CD4-positive, alpha-beta T cell treated with Interferon alpha-2 for 1 hour (primary cell): ENCODE data around the gene EDA.
"Not testable (repeated sequence)": the region's sequence is repeated elsewhere in the genome, so short reads cannot be mapped to it uniquely, and the experiment has no call there.

Experiments used
- DNase-seq, 2 donors: peaks; one replicate each; pipeline ENCODE4 v3.0.0-alpha.2; 2020 to 2022

Gene EDA

GRCh38 chrX:69748055-69748454 lies 132.1 kb downstream of the EDA start:
- no peak for DNase-seq

GRCh38 chrX:69759921-69760625 lies 144.2 kb downstream of the EDA start:
- DNase-seq = no peak

- no peak for DNase-seq
These were observed 145.7 kb downstream of the EDA start for GRCh38 chrX:69761633-69762032.

DNA sequence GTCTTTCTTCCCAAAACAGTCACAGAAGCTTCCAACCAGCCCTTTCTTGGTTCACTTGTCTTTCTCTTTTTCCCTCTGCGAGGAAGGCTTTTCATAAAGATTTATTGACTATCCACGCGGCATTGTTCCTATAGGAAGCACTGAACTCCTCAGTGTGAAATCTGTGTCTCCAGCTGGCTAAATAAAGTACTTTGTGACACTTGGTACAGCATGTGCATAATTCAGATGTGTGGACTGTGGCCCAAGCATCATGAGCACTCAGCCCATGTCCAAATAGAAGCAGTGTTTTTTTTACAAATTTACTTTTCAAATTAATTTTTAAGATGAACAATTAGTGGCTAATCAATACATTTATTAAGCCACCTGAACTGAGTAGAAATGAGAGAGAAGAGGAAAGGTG lies 146.4 kb downstream of the EDA start:
- DNase-seq = no peak

DNA sequence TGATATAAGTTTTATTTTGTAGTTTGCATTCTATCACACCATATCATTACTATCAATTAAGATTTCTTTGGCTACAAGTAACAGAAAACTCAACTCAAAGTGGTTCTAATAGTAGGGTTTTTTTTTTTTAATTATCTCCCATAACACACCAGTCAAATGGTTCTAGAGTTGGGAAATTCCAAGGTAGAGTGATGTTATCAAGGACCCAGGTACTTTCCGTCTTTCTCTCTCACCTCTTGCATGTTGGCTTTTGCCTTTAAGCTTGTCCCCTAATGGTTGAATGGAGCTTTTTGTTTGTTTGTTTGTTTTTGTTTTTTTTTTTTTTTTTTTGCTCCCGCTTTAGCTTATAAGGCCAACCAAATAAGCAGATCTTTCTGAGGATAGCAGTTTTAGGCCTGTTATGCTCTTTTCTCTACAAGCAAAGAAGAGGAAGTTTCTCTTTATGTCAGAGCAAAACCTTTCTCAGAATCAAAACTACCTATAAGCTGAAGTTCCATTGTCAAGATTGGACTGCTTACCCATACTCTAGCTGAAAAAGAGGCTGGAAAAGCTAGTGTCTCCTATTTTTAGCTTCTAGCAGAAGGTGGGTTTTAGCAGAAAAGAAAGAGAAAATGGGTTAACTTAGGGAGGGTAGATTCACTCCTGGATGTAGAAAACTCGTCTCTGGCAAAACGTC lies 177.5 kb downstream of the EDA start:
- no peak for DNase-seq

DNA sequence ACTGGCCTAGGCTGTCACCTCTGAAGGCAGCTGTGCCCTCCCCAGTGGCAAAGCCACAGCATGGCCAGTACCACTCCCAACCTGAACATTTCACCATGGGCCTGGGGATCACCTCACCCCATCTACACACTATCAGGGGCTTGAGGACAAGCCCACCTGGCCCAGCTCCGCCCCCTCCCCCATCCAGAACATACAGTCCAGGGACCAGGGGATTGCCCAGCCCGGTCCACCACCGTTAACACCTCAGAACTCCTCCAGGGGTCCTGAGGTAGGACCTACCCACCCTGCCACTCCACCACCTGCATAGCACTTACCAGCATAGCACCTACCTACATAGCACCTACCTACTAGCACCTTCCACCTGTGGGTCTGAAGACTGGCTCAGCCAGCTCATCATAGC lies 179.8 kb downstream of the EDA start:
- DNase-seq = no peak

DNA sequence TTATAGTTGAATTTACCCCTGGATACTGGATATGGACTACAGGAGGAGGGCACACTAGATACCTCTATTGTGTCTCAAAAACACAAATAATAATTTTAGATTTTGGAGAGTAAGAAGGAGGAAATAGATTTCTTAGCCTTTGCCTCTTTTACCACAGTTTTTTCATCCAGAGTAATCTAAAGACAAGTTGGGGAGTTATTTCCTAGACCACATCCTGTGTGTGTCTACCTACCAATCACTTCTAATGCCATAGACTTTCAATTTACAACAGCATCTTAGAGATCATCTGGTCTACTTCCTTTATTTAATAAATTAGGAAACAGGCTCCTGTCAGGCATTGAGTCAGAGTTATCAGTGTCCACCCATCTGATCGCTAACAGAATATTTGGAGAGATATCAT lies 191.5 kb downstream of the EDA start:
- DNase-seq = no peak

GRCh38 chrX:69808375-69808774 lies 192.5 kb downstream of the EDA start:
- DNase-seq = no peak

DNA sequence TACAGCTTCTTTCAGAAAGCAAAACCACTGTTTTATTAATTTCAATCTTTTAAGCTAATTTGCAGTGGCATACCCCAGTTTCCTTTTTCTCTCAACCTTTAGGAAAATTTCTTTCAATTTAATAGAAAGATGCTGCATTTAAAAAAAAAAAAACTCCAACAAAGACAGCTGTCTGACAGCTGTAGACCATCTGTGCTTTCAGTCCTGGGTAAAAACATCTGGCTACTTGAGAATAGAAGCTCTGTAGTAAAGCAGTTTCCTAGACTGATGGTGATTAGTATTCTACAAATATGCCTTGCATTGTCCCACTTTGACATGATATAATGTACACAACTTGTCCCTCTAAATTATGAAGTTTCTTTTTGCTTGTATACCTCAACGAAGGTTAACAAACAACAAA lies 197.8 kb downstream of the EDA start:
- no peak for DNase-seq

DNA sequence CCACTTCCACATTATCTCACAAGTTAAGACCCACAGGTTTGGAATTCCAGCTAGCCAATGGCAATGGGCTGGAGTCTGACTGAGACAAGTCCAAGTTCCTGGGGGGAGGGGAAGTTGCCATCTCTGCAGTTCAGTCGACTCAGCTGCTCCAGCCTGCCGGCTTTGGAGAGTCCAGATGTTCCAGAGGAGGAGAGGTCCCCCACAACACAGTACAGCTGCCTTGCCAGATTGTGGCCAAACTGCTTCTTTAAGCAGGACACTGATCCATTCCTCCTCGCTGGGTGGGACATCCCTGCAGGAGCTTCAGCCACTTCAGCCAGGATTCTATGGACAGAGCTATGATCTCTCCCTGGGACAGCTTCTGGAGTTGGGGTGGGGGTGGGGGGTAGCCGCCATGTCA lies 199.2 kb downstream of the EDA start:
- no peak for DNase-seq

DNA sequence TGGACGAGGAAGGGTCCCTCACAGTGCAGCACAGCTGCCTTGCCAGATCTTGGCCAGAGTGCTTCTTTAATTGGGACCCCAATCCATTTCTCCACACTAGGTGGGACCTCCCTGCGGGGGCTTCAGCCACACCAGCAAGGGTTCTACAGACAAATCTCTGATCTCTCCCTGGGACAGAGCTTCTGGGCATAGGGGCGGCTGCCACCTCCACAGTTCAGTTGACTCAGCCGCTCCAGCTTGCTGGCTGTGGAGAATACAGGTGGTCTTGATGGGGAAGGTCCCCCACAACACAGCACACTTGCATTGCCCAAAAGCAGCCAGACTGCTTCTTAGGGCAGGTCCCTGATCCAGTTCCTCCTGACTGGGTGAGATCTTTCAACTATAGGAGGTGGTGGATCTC lies 199.6 kb downstream of the EDA start:
- no peak for DNase-seq

DNA sequence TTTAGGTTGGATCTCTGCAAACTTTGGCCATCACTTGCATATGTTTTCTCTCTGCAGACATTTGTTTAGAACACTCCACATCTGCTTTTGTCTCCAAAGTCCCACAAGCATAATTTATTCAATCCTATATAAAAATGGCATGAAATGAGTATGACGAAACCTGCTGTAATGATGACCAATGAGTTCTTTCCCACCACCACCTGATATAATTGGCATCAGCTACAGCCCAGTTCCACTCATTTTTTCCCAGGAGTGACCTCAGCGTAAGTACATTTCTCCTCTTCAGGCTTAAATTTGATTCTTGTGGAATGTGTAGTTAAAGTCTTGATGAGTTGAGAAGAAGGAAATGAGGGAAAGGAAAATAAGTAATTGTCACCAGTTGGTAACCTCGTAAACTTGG lies 228.7 kb downstream of the EDA start:
- DNase-seq = no peak

DNA sequence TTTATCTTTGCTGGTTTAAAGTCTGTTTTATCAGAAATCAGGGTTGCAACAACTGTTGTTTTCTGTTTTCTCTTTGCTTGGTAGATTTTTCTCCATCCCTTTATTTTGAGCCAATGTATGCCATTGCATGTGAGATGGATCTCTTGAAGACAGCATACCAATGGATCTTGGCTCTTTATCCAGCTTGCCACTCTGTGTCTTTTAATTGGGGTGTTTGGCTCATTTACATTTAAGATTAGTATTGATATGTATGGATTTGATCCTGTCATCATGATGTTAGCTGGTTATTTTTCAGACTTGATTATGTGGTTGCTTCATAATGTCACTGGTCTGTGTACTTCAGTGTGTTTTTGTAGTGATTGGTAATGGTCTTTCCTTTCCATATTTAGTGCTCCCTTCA lies 244.1 kb downstream of the EDA start:
- DNase-seq = not testable (repeated sequence)

DNA sequence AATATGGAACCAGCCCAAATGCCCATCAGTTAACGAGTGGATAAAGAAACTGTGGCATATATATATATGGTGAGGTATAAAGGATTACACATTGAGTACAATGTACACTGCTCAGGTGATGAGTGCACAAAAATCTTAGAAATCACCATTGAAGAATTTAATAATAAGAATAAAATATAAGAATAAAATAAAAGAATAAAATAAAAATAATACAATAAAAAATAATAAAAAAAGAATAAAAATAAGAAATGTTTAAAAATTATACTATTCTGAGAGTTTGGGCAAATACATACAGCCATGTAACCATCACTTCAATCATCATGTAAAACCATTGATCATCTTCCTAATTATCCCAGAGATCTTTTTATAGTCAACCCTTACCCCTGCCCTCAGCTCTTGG lies 260.3 kb downstream of the EDA start:
- DNase-seq = no peak

DNA sequence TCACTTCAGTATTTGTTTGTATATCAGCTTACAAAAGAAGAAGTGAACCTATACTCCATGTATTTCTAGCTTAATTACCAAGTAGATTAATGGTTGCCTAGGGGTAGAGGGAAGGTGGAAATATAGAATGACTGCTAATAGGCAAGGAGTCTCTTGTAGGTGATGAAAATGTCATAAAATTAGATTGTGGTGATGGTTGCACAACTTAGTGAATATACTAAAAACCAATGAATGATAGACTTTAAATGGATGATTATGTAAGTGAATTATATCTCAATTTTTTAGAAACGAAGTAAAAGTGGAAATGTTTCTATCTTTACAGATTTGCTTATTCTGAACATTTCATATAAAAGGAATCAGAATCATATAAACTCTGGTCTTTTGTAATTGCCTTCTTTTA lies 268.3 kb downstream of the EDA start:
- DNase-seq = no peak

DNA sequence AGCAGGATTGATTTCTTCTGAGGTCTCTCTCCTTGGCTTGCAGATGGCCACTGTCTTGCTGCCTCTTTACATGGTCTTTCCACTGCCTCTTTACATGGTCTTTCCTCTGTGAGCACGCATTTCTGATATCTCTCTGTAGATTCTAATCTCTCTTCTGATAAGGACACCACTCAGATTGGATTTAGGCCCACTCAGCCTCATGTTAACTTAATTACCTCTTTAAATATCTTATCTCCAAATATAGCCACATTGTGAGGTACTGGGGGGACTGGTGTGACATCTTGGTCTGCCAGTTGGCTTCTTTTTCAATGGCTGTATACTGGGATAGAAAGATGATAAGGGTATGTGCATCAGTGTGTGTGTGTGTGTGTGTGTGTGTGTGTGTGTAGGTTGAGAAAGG lies 280.1 kb downstream of the EDA start:
- no peak for DNase-seq

DNA sequence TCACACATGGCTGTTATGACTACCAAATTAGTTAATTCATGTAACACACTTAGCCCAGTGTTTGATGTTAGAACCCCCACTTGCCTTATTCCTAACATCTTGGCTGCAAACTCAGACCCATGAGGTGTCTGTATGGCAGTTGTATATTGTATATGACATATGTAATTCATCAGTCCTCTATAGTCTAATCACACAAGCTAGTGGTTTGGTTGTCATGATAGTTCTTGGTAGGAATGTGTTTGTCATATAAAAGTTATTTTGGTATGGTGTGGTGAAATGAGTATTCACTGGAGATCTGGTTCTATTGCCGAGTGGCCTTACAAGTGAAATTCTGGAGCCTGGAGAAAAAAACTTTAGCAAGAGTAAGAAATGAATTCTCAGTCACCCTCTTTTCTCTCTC lies 284.6 kb downstream of the EDA start:
- no peak for DNase-seq

- DNase-seq = no peak
These were observed 290.5 kb downstream of the EDA start for GRCh38 chrX:69906447-69906846.

DNA sequence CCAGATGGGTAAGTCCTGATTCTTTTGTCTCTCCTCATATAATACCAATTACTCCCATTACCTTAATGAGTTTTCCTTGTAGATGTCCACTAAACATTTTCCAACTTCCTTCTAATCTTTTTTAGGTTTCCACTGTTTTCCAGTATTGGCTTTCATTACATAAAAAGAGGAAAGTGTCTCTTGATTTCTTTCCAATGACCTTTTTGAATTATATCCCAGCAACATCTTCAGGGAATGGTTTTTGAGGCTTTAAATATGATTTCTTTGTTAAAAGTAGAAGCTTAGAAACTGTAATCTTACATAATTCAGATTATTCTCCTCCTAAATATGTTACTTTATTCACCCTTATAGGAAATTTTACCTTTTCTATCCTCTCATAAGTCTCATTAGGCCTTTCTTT lies 298.9 kb downstream of the EDA start:
- no peak for DNase-seq

- no peak for DNase-seq
These were observed 303.8 kb downstream of the EDA start for GRCh38 chrX:69919749-69920148.

DNA sequence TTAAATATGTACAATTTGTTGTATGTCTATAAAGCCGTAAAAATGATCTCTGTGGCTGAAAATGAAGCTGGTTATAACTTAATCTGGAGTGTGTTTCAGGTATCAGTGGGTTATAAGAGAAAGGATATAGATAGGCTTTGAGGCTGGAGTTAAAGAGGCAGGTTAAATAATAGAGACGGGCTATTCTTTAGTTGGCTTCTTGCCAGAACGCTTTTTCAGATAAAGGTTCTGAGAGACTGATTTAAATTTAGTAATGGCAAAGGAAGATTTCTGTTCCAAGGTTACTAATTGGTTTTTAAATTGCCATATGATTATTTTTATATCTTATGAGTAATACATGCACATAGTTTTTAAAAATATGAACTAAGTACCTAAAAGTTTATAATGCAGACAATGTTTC lies 316.4 kb downstream of the EDA start:
- no peak for DNase-seq

GRCh38 chrX:69948276-69948797 lies 332.4 kb downstream of the EDA start:
- no peak for DNase-seq

DNA sequence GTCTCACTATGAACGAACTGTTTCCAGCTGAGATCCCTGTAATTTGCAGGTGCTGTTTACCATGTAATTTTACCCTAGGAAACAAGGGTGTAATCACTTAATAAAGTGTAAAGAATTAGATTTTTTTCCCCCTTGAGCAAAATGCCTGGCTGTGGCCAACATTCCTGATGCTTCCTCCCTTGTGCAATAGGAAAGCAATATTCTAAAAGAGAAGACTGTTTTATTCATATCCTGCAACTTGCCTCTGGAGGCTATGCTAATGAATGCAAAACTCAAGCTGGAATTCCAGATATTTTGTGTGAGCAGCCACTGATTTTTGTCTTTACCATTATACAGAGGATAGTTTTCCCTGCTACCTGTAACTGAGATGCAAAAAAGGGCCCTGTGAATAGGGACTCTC lies 335.8 kb downstream of the EDA start:
- DNase-seq = no peak

- no peak for DNase-seq
These were observed 343.8 kb downstream of the EDA start for GRCh38 chrX:69959712-69960111.
